ENCODE data around the gene NRG3. TPM values are rescaled to one million over a fixed set of nuclear protein-coding genes. Genes with fewer than 3 reads are reported as not detected.

Gene NRG3
- total RNA-seq, 1 experiment from 2014 or later: not detected

GRCh38 chr10:82252081-82252480 lies 377.1 kb downstream of the NRG3 start:
- no TSS peak for BruUV-seq (replicated peaks)
- RAD21 ChIA-PET (ENCODE audit: low non-redundant PET in 1 of 2, low total read pairs in 2 of 2, uncharacterized antibody in 2 of 2, unreplicated experiment in 2 of 2): no interaction called here
- TF ChIP-seq REST (IDR thresholded peaks at IDR 0.05; ENCODE audit: low read depth): no peak
- TF ChIP-seq SP1 (IDR thresholded peaks at IDR 0.05; ENCODE audit: low read depth): no peak
- TF ChIP-seq SRF (IDR thresholded peaks at IDR 0.05; ENCODE audit: low read depth): no peak
- no peak for TF ChIP-seq POLR2A (IDR thresholded peaks at IDR 0.05; ENCODE audit: borderline replicate concordance, extremely low read depth, insufficient read depth, insufficient read length)
- TF ChIP-seq ATF3 (IDR thresholded peaks at IDR 0.05): no peak
- TF ChIP-seq EZH2phosphoT487 (IDR thresholded peaks at IDR 0.05; ENCODE audit: borderline replicate concordance): no peak
- no peak for TF ChIP-seq POLR2AphosphoS5 (IDR thresholded peaks at IDR 0.05; ENCODE audit: low read depth, low read length)
- no peak for TF ChIP-seq ZFX (IDR thresholded peaks at IDR 0.05)
- TF ChIP-seq RAD21 (IDR thresholded peaks at IDR 0.05; ENCODE audit: low read depth): no peak
- TF ChIP-seq JUND (IDR thresholded peaks at IDR 0.05): no peak
- no peak for TF ChIP-seq CBX3 (IDR thresholded peaks at IDR 0.05; ENCODE audit: low read depth)
- TF ChIP-seq ZNF274 (IDR thresholded peaks at IDR 0.05; ENCODE audit: low read depth, low read length): no peak
- no peak for TF ChIP-seq EZH2 (IDR thresholded peaks at IDR 0.05)
- no peak for TF ChIP-seq MAX (IDR thresholded peaks at IDR 0.05)
- H3K4me1 ChIP-seq (ENCODE audit: control insufficient read depth in 1 of 2, insufficient read depth in 2 of 2, low read length in 2 of 2): no peaks in the 10 kb centered on the region
- H4K20me1 ChIP-seq (ENCODE audit: insufficient read depth): no peaks in the 10 kb centered on the region
- no peak overlapping the region for H3K9ac ChIP-seq (ENCODE audit: low read length)
- no peaks in the 10 kb centered on the region for H3K79me2 ChIP-seq (ENCODE audit: insufficient read depth, low read length)
- CTCF ChIA-PET: no interaction called here
- POLR2A ChIA-PET: no interaction called here
- no peaks in the 10 kb centered on the region for H3K36me3 ChIP-seq (ENCODE audit: control insufficient read depth in 1 of 2, insufficient read depth in 2 of 2, low read length in 2 of 2)
- no peaks in the 10 kb centered on the region for H3K27me3 ChIP-seq (ENCODE audit: insufficient read depth, low read length)
- H3K4me2 ChIP-seq (ENCODE audit: low read length): no peak overlapping the region
- no peak overlapping the region for H3K27ac ChIP-seq (ENCODE audit: low read depth, low read length)
- H2AFZ ChIP-seq (ENCODE audit: low read depth, low read length, poor library complexity, severe bottlenecking): no peak overlapping the region
- H3K9me2 ChIP-seq (ENCODE audit: insufficient read depth): no peaks in the 10 kb centered on the region
- no peak overlapping the region for H3K4me3 ChIP-seq (replicated peaks in 1 of 2; ENCODE audit: low read depth in 1 of 2, low read length in 2 of 2)
- ATAC-seq: no peak
- intact Hi-C loops (cut with micrococcal nuclease): no loop called here
- no peak for DNase-seq (ENCODE audit: low read depth, low spot score)
- H3K9me3 ChIP-seq (ENCODE audit: control insufficient read depth in 1 of 2, insufficient read depth in 1 of 2, low read depth in 1 of 2, low read length in 2 of 2): peaks cover 7 to 26% of the 10 kb centered on the region in 2 experiments; a peak in 2 of 4 replicates
